Measurements from ENCODE around the gene MMS19. TPM values are rescaled to one million over a fixed set of nuclear protein-coding genes. Genes with fewer than 3 reads are reported as not detected.

MMS19 gene
- total RNA-seq, 4 donors from 2014 or later = 62.8 to 116 (median 106) TPM

GRCh38 chr10:97434055-97434454 lies 64.2 kb downstream of the MMS19 start:
- no peak for DNase-seq
- peaks cover 0 to 66% (median 24%) of the 10 kb centered on the region in 4 donors for H3K36me3 ChIP-seq
- intact Hi-C loops (cut with DNase I; ENCODE audit: low total_unique reads) = no loop called here

DNA sequence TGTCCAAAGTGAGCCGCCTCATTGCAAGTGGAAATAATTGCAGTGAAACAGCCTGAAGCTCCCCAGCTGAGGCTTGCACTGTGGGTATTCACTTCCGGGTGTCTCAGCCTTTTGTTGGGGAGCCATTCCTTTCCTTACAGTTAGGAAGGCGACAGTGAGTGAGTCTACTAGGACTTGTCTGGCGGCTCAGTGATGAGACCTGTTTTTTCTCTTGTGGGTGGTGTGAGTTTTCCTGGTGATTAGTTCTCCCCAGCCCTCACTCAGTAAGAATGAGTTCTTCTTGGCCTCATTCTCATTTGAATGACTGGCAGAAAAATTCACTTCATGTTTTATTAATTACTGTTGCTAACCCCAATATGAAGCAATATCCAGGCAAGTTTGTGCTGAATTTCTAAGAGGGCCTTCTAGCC lies 69.6 kb downstream of the MMS19 start:
- TF ChIP-seq CTCF (IDR thresholded peaks at IDR 0.05) = no peak
- TF ChIP-seq POLR2A (IDR thresholded peaks at IDR 0.05) = no peak
- Histone ChIP-seq H3K27ac (peak overlapping the region; percentile 92 to 96 (median 94)), H3K4me3 (peak overlapping the region in 1 of 4 donors; percentile 85), H3K4me1 (peaks cover 6 to 29% (median 22%) of the 10 kb centered on the region in 4 donors), H3K9me3 (no peaks in the 10 kb centered on the region), H3K36me3 (peaks cover 0 to 20% (median 10%) of the 10 kb centered on the region in 4 donors), H3K27me3 (no peaks in the 10 kb centered on the region)
- intact Hi-C loops (cut with DNase I; ENCODE audit: low total_unique reads) (no loop called here), in situ Hi-C loops (cut with MboI; ENCODE audit: low pct_ligation_motif_present in 1 of 4, low pct_unique_long_range_greater_than_20kb in 1 of 4, low sequenced_read_pairs in 3 of 4) (no loop called here)
- no peak for DNase-seq
- WGBS, 2 donors (ENCODE audit: low coverage in 1 of 2) = 71 to 76% methylated on average over 1 to 4 of the region's 4 CpGs

More at GRCh38 chr10:97434055-97434454, 64.2 kb downstream of the MMS19 start:
- TF ChIP-seq POLR2A (IDR thresholded peaks at IDR 0.05) (no peak), EP300 (IDR thresholded peaks at IDR 0.05; ENCODE audit: low read depth) (no peak), CTCF (IDR thresholded peaks at IDR 0.05) (no peak), POLR2AphosphoS5 (IDR thresholded peaks at IDR 0.05) (no peak)
- Histone ChIP-seq H3K9me3 (no peaks in the 10 kb centered on the region), H3K4me1 (no peaks in the 10 kb centered on the region), H3K27ac (no peak overlapping the region), H3K27me3 (no peaks in the 10 kb centered on the region), H3K4me3 (no peak overlapping the region)
- in situ Hi-C loops (cut with MboI; ENCODE audit: low pct_ligation_motif_present in 1 of 4, low pct_unique_long_range_greater_than_20kb in 1 of 4, low sequenced_read_pairs in 3 of 4) = no loop called here

DNA sequence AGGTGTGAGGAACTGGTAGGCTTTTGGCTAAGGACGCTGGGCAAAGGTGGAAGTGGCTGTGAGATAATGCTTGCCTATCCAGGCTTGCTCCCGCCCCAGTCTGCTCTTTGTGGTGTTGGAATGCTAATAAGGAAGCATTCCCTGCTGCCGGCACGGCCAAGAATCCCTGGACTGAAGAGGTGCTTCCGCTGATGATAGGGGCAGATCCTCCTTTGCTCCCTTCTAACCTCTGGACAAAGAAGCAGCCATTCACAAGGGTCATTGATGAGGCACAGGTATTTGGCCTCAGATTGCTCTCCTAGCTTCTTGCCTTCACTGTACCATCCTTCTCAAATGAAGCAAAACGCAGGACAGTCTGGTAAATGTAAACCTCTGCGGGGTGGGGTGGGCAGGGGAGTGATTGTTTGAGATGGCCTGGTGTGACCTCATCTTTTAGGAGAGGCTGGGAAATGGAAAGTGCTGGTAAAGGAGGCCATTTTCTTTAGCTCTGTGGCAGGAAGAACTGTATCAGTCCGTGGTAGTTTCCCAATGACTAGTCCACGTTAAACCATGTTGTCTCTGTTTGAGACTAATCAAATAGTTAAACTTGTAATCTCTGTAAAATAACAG lies 70.5 kb downstream of the MMS19 start:
- in situ Hi-C loops (cut with MboI; ENCODE audit: low pct_ligation_motif_present in 1 of 4, low pct_unique_long_range_greater_than_20kb in 1 of 4, low sequenced_read_pairs in 3 of 4) (no loop called here), intact Hi-C loops (cut with DNase I; ENCODE audit: low total_unique reads) (no loop called here)
- TF ChIP-seq CTCF (IDR thresholded peaks at IDR 0.05) (no peak), POLR2AphosphoS5 (IDR thresholded peaks at IDR 0.05) (peak; percentile 8 to 74 (median 65)), POLR2A (IDR thresholded peaks at IDR 0.05) (peak; percentile 59)
- H3K27ac ChIP-seq = peak overlapping the region; percentile 92 to 96 (median 94)
- DNase-seq = peak; percentile 80
- H3K36me3 ChIP-seq = peaks cover 0 to 17% (median 9%) of the 10 kb centered on the region in 4 donors
- H3K4me3 ChIP-seq = peak overlapping the region in 2 of 4 donors; percentile 79 to 85
- H3K27me3 ChIP-seq = no peaks in the 10 kb centered on the region
- no peaks in the 10 kb centered on the region for H3K9me3 ChIP-seq
- 13 to 26% methylated on average over 3 to 9 of the region's 9 CpGs for WGBS, 2 donors (ENCODE audit: low coverage in 1 of 2)
- peaks cover 6 to 29% (median 22%) of the 10 kb centered on the region in 4 donors for H3K4me1 ChIP-seq

DNA sequence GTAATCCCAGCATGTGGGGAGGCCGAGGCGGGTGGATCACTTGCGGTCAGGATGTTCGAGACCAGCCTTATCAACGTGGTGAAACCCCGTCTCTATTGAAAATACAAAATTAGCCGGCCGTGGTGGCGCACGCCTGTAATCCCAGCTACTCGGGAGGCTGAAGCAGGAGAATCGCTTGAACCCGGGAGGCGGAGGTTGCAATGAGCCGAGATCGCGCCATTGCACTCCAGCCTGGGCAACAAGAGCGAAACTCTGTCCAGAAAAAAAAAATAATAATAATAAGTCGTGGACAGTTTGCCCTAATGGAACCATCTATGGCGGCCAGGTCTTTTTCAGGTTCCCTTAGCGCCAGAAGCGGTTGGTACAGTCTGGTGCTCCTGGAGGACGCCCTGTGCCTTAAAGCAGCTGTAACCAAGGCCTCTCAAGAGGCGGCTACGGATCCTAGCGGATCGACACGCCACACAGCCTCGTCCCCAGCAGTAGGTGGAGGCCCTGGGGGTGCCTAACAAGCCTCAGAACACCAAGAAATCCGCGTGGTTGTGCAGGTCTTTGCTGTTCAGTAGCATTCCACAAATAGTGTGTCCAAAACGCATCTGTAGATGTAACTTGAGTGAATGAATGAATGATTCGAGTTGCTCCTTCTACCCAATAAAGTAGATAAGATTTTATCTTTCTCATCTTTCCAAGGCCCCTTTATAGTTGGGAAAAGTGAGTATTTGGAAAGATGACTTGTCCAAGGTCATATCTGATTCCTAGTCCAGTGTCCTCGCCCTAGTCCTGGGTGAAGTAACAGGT lies 71.2 kb downstream of the MMS19 start:
- no peaks in the 10 kb centered on the region for H3K27me3 ChIP-seq
- no peak for TF ChIP-seq POLR2AphosphoS5 (IDR thresholded peaks at IDR 0.05)
- TF ChIP-seq CTCF (IDR thresholded peaks at IDR 0.05) = no peak
- TF ChIP-seq POLR2A (IDR thresholded peaks at IDR 0.05) = no peak
- TF ChIP-seq EP300 (IDR thresholded peaks at IDR 0.05; ENCODE audit: low read depth) = no peak
- H3K27ac ChIP-seq = peak overlapping the region; percentile 92 to 96 (median 94)
- H3K36me3 ChIP-seq = peaks cover 0 to 15% (median 8%) of the 10 kb centered on the region in 4 donors
- intact Hi-C loops (cut with DNase I; ENCODE audit: low total_unique reads) (no loop called here), in situ Hi-C loops (cut with MboI; ENCODE audit: low pct_ligation_motif_present in 1 of 4, low pct_unique_long_range_greater_than_20kb in 1 of 4, low sequenced_read_pairs in 3 of 4) (no loop called here)
- peak overlapping the region; percentile 65 to 85 (median 74) for H3K4me3 ChIP-seq
- H3K9me3 ChIP-seq = no peaks in the 10 kb centered on the region
- no peak for DNase-seq
- WGBS, 2 donors (ENCODE audit: low coverage in 1 of 2) = 6 to 57% methylated on average over 1 to 34 of the region's 34 CpGs
- H3K4me1 ChIP-seq = peaks cover 6 to 29% (median 22%) of the 10 kb centered on the region in 4 donors

Data from transverse colon (tissue), 4 donors.